ENCODE results near the gene CNOT4. TPM values are rescaled to one million over a fixed set of nuclear protein-coding genes. Genes with fewer than 3 reads are reported as not detected.

The CNOT4 gene
- total and polyA plus RNA-seq, 2 donors (not counting 1 experiment from before 2014, with no cell fraction given), result 14.9 to 15.9 TPM

DNA sequence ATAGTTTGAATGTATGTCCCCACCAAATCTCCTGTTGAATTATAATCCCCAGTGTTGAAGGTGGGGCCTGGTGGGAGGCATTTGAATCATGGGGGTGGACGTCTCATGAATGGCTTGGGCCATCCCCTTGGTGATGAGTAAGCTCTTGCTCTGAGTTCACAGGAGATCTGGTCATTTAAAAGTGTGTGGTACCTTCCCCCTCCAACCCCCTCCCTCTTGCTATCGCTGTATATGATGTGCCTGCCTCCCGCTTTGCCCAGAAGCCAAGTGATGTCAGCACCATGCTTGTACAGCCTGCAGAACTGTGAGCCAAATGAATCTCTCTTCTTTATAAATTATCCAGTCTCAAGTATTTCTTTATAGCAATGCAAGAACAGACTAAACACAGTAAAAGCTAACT, 103.0 kb downstream of the CNOT4 start:
- Histone ChIP-seq H2AFZ (ENCODE audit: low read length) (no peak overlapping the region), H3K9me3 (ENCODE audit: control insufficient read depth, insufficient read depth, low read depth, low read length) (no peaks in the 10 kb centered on the region), H3K4me2 (ENCODE audit: extremely low read depth, insufficient read depth, low read length) (no peak overlapping the region), H4K20me1 (ENCODE audit: control insufficient read depth, extremely low read depth, insufficient read depth, low read length) (no peaks in the 10 kb centered on the region), H3K4me1 (ENCODE audit: control insufficient read depth, extremely low read depth, insufficient read depth, low read length) (no peaks in the 10 kb centered on the region), H3K9ac (ENCODE audit: insufficient read depth, low read length) (no peak overlapping the region), H3K27ac (ENCODE audit: insufficient read depth, low read length) (no peak overlapping the region), H3K79me2 (ENCODE audit: control insufficient read depth, insufficient read depth, low read length) (no peaks in the 10 kb centered on the region), H3K36me3 (ENCODE audit: control insufficient read depth, insufficient read depth, low read length) (no peaks in the 10 kb centered on the region), H3K4me3 (replicated peaks in 1 of 4; ENCODE audit: control extremely low read depth in 1 of 4, insufficient read depth in 1 of 4, low read depth in 3 of 4, low read length in 4 of 4) (no peak overlapping the region), H3K27me3 (ENCODE audit: control insufficient read depth, insufficient read depth, low read length) (no peaks in the 10 kb centered on the region)
- TF ChIP-seq, protein P1, sequence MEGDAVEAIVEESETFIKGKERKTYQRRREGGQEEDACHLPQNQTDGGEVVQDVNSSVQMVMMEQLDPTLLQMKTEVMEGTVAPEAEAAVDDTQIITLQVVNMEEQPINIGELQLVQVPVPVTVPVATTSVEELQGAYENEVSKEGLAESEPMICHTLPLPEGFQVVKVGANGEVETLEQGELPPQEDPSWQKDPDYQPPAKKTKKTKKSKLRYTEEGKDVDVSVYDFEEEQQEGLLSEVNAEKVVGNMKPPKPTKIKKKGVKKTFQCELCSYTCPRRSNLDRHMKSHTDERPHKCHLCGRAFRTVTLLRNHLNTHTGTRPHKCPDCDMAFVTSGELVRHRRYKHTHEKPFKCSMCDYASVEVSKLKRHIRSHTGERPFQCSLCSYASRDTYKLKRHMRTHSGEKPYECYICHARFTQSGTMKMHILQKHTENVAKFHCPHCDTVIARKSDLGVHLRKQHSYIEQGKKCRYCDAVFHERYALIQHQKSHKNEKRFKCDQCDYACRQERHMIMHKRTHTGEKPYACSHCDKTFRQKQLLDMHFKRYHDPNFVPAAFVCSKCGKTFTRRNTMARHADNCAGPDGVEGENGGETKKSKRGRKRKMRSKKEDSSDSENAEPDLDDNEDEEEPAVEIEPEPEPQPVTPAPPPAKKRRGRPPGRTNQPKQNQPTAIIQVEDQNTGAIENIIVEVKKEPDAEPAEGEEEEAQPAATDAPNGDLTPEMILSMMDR (conservative IDR thresholded peaks at IDR 0.05 in 1 of 2, IDR thresholded peaks at IDR 0.05 in 1 of 2; ENCODE audit: low read depth in 1 of 2, low read length in 2 of 2), result no peak
- no peak for TF ChIP-seq EZH2 (IDR thresholded peaks at IDR 0.05; ENCODE audit: low read length, missing control alignments)
- no peak for DNase-seq (ENCODE audit: low read depth in 2 of 2)

DNA sequence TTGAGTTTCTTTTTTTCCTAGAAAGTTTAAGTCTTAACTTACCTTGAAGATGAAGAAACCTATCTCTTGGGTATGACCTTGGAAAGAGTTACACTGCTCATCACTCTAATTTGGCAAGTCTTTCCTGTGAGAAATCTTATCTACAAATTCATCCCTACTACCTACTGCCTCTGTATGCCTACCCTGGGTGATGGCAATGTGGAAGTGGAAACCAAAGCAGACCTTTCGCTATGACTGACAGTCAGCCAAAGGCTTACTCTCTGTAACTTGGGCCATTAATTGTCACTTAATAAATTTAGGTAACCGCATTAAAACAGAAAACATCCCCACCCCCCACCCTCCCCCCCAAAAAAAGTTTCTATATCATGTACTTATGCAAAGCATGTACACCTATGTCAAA, 103.9 kb downstream of the CNOT4 start:
- no peak for DNase-seq (ENCODE audit: low read depth in 2 of 2)
- H3K27me3 ChIP-seq (ENCODE audit: control insufficient read depth, insufficient read depth, low read length), result no peaks in the 10 kb centered on the region
- no peaks in the 10 kb centered on the region for H3K79me2 ChIP-seq (ENCODE audit: control insufficient read depth, insufficient read depth, low read length)
- H3K9ac ChIP-seq (ENCODE audit: insufficient read depth, low read length), result no peak overlapping the region
- no peak overlapping the region for H3K4me3 ChIP-seq (replicated peaks in 1 of 4; ENCODE audit: control extremely low read depth in 1 of 4, insufficient read depth in 1 of 4, low read depth in 3 of 4, low read length in 4 of 4)
- TF ChIP-seq EZH2 (IDR thresholded peaks at IDR 0.05; ENCODE audit: low read length, missing control alignments), result no peak
- TF ChIP-seq, protein P1 (conservative IDR thresholded peaks at IDR 0.05 in 1 of 2, IDR thresholded peaks at IDR 0.05 in 1 of 2; ENCODE audit: low read depth in 1 of 2, low read length in 2 of 2), result no peak
- H3K27ac ChIP-seq (ENCODE audit: insufficient read depth, low read length), result no peak overlapping the region
- no peaks in the 10 kb centered on the region for H3K9me3 ChIP-seq (ENCODE audit: control insufficient read depth, insufficient read depth, low read depth, low read length)
- no peaks in the 10 kb centered on the region for H4K20me1 ChIP-seq (ENCODE audit: control insufficient read depth, extremely low read depth, insufficient read depth, low read length)
- no peak overlapping the region for H2AFZ ChIP-seq (ENCODE audit: low read length)
- no peaks in the 10 kb centered on the region for H3K4me1 ChIP-seq (ENCODE audit: control insufficient read depth, extremely low read depth, insufficient read depth, low read length)
- H3K36me3 ChIP-seq (ENCODE audit: control insufficient read depth, insufficient read depth, low read length), result no peaks in the 10 kb centered on the region
- no peak overlapping the region for H3K4me2 ChIP-seq (ENCODE audit: extremely low read depth, insufficient read depth, low read length)

GRCh38 chr7:135403302-135403701, 106.6 kb downstream of the CNOT4 start:
- H3K27ac ChIP-seq (ENCODE audit: insufficient read depth, low read length), result no peak overlapping the region
- TF ChIP-seq, protein P1 (conservative IDR thresholded peaks at IDR 0.05 in 1 of 2, IDR thresholded peaks at IDR 0.05 in 1 of 2; ENCODE audit: low read depth in 1 of 2, low read length in 2 of 2), result no peak
- no peak for TF ChIP-seq EZH2 (IDR thresholded peaks at IDR 0.05; ENCODE audit: low read length, missing control alignments)
- H3K27me3 ChIP-seq (ENCODE audit: control insufficient read depth, insufficient read depth, low read length), result no peaks in the 10 kb centered on the region
- no peak overlapping the region for H3K4me2 ChIP-seq (ENCODE audit: extremely low read depth, insufficient read depth, low read length)
- H3K36me3 ChIP-seq (ENCODE audit: control insufficient read depth, insufficient read depth, low read length), result no peaks in the 10 kb centered on the region
- H3K79me2 ChIP-seq (ENCODE audit: control insufficient read depth, insufficient read depth, low read length), result no peaks in the 10 kb centered on the region
- DNase-seq (ENCODE audit: low read depth in 2 of 2), result no peak
- no peaks in the 10 kb centered on the region for H3K4me1 ChIP-seq (ENCODE audit: control insufficient read depth, extremely low read depth, insufficient read depth, low read length)
- H2AFZ ChIP-seq (ENCODE audit: low read length), result no peak overlapping the region
- no peak overlapping the region for H3K9ac ChIP-seq (ENCODE audit: insufficient read depth, low read length)
- no peak overlapping the region for H3K4me3 ChIP-seq (replicated peaks in 1 of 4; ENCODE audit: control extremely low read depth in 1 of 4, insufficient read depth in 1 of 4, low read depth in 3 of 4, low read length in 4 of 4)
- no peaks in the 10 kb centered on the region for H3K9me3 ChIP-seq (ENCODE audit: control insufficient read depth, insufficient read depth, low read depth, low read length)
- H4K20me1 ChIP-seq (ENCODE audit: control insufficient read depth, extremely low read depth, insufficient read depth, low read length), result no peaks in the 10 kb centered on the region

All from fibroblast of lung (primary cell).